H1 (cell line): ENCODE data around the gene SNAI1. TPM values are rescaled to one million over a fixed set of nuclear protein-coding genes. Genes with fewer than 3 reads are reported as not detected.
"Not testable (repeated sequence)": the region's sequence is repeated elsewhere in the genome, so short reads cannot be mapped to it uniquely, and the experiment has no call there.

Experiments
- CTCF ChIA-PET: fragments of 300-600 bp; sonication (Branson Sonifier 250); formaldehyde crosslinking; loops from one replicate; lab custom pipeline; 2021; ENCODE audit not compliant: partially characterized antibody; lab: Charles Lee
- POLR2A ChIA-PET: fragments of 300-600 bp; sonication (Branson Sonifier 250); formaldehyde crosslinking; loops from one replicate; lab custom pipeline; 2021; ENCODE audit warnings: inconsistent platforms; ENCODE audit not compliant: partially characterized antibody; lab: Charles Lee
- DNase-seq, 2 experiments: peaks; one replicate each; pipeline versions ENCODE4 v3.0.0 to v3.0.0-alpha.2; 2010 to 2022; ENCODE audit warnings: low spot score in 2 of 2, low read depth in 1 of 2, mixed read lengths in 1 of 2
- FAIRE-seq: peaks from 2 replicates; lab custom pipeline; 2011; peaks lifted over from hg19 to GRCh38; lab: Jason Lieb, UNC
- H2AFZ ChIP-seq: 2 replicates; pipeline ENCODE4 v1.8.1; 2012; ENCODE audit warnings: low read length, inconsistent platforms
- H2AK5ac ChIP-seq: 2 replicates; pipeline ENCODE4 v1.6.1; 2013; ENCODE audit warnings: low read depth, low read length
- H2BK120ac ChIP-seq: replicated peaks from 2 replicates; pipeline ENCODE3; 2013; ENCODE audit warnings: low read depth, low read length, inconsistent platforms
- H2BK12ac ChIP-seq: 2 replicates; pipeline ENCODE4 v1.6.1; 2013; ENCODE audit warnings: low read depth, low read length
- H2BK15ac ChIP-seq: 2 replicates; pipeline ENCODE4 v1.6.1; 2013; ENCODE audit warnings: low read length
- H2BK20ac ChIP-seq: 2 replicates; pipeline ENCODE4 v1.6.1; 2013; ENCODE audit warnings: low read length
- H2BK5ac ChIP-seq: 2 replicates; pipeline ENCODE4 v1.6.1; 2013; ENCODE audit warnings: low read depth, low read length
- H3K14ac ChIP-seq: 2 replicates; pipeline ENCODE4 v1.6.1; 2013; ENCODE audit warnings: inconsistent platforms; ENCODE audit not compliant: insufficient read length
- H3K18ac ChIP-seq: 2 replicates; pipeline ENCODE4 v1.6.1; 2013; ENCODE audit warnings: low read length; ENCODE audit errors: extremely low read depth
- H3K23ac ChIP-seq: 2 replicates; pipeline ENCODE4 v1.6.1; 2013; ENCODE audit warnings: inconsistent platforms; ENCODE audit not compliant: insufficient read length
- H3K23me2 ChIP-seq: 2 replicates; pipeline ENCODE4 v1.6.1; 2013; ENCODE audit warnings: low read depth, low read length
- H3K27ac ChIP-seq: 2 replicates; pipeline ENCODE4 v1.6.1; 2011; ENCODE audit warnings: low read depth, low read length, inconsistent platforms
- H3K27me3 ChIP-seq, 4 experiments: replicated peaks in 1 of 4; 1 replicate in 1 of 4; 2 replicates in 3 of 4; pipeline versions ENCODE4 v1.6.1 to v1.8.1; 2011 to 2013; ENCODE audit warnings: low read length in 3 of 4, mild to moderate bottlenecking in 3 of 4, inconsistent platforms in 2 of 4, mixed read lengths in 2 of 4, moderate library complexity in 1 of 4; ENCODE audit not compliant: control insufficient read depth in 3 of 4, insufficient read depth in 3 of 4; ENCODE audit errors: extremely low read depth in 1 of 4
- H3K36me3 ChIP-seq, 4 experiments: 2 replicates each; pipeline versions ENCODE4 v1.6.1 to v1.8.1; 2011 to 2013; ENCODE audit warnings: mild to moderate bottlenecking in 4 of 4, low read length in 3 of 4, moderate library complexity in 2 of 4, control low read depth in 1 of 4, inconsistent platforms in 1 of 4; ENCODE audit not compliant: insufficient read depth in 4 of 4, control insufficient read depth in 2 of 4
- H3K4ac ChIP-seq: replicated peaks from 2 replicates; pipeline ENCODE3; 2013; ENCODE audit warnings: low read length, low read depth, mixed read lengths, inconsistent platforms; ENCODE audit not compliant: insufficient read length
- H3K4me1 ChIP-seq, 4 experiments: replicated peaks in 1 of 4; 1 replicate in 1 of 4; 2 replicates in 3 of 4; pipeline versions ENCODE4 v1.6.1 to v1.8.1; 2011 to 2013; ENCODE audit warnings: low read length in 3 of 4, inconsistent platforms in 2 of 4, mixed read lengths in 1 of 4; ENCODE audit not compliant: insufficient read depth in 4 of 4, control insufficient read depth in 3 of 4
- H3K4me2 ChIP-seq, 2 experiments: 2 replicates each; pipeline versions ENCODE4 v1.6.1 to v1.8.1; 2011 to 2013; ENCODE audit warnings: low read depth in 2 of 2, low read length in 2 of 2, control low read depth in 1 of 2, inconsistent platforms in 1 of 2, mild to moderate bottlenecking in 1 of 2; ENCODE audit not compliant: insufficient read depth in 1 of 2
- H3K4me3 ChIP-seq, 4 experiments: fragments of 200-600, 300-600 bp in 1 of 4; sonication (generic), shearing (Covaris generic), sonication (Bioruptor Twin) in 1 of 4; 2 replicates each; pipeline versions ENCODE4 v1.5.1 to v1.8.1; 2011 to 2016; ENCODE audit warnings: low read length in 4 of 4, low read depth in 3 of 4, control low read depth in 2 of 4, inconsistent platforms in 2 of 4, mild to moderate bottlenecking in 2 of 4, mixed read lengths in 1 of 4, moderate library complexity in 1 of 4; ENCODE audit not compliant: insufficient read depth in 2 of 4; ENCODE audit errors: extremely low read depth in 1 of 4
- H3K56ac ChIP-seq: replicated peaks from 2 replicates; pipeline ENCODE3; 2013; ENCODE audit warnings: low read depth, mild to moderate bottlenecking, mixed read lengths, low read length, inconsistent platforms; ENCODE audit not compliant: insufficient read length
- H3K79me1 ChIP-seq: 2 replicates; pipeline ENCODE4 v1.6.1; 2013; ENCODE audit warnings: low read depth, low read length, control low read depth
- H3K79me2 ChIP-seq, 2 experiments: 2 replicates each; pipeline versions ENCODE4 v1.6.1 to v1.8.1; 2012 to 2013; ENCODE audit warnings: low read length in 2 of 2, mild to moderate bottlenecking in 2 of 2, inconsistent platforms in 1 of 2; ENCODE audit not compliant: insufficient read depth in 2 of 2, control insufficient read depth in 1 of 2
- H3K9ac ChIP-seq, 4 experiments: replicated peaks in 1 of 4; 1 replicate in 1 of 4; 2 replicates in 3 of 4; pipeline versions ENCODE4 v1.6.1 to v1.8.1; 2011 to 2013; ENCODE audit warnings: low read depth in 3 of 4, low read length in 3 of 4, control low read depth in 2 of 4, mild to moderate bottlenecking in 2 of 4, moderate library complexity in 2 of 4, inconsistent platforms in 1 of 4; ENCODE audit errors: extremely low read depth in 1 of 4
- H3K9me3 ChIP-seq, 2 experiments: 2 replicates each; pipeline versions ENCODE4 v1.6.1 to v1.8.1; 2012 to 2013; ENCODE audit warnings: mild to moderate bottlenecking in 2 of 2, moderate library complexity in 2 of 2, control low read depth in 1 of 2, inconsistent platforms in 1 of 2, low read depth in 1 of 2, low read length in 1 of 2, mixed read lengths in 1 of 2; ENCODE audit not compliant: insufficient read depth in 2 of 2
- H4K20me1 ChIP-seq, 2 experiments: replicated peaks in 1 of 2; 2 replicates each; pipeline versions ENCODE3 to v1.8.1; 2011 to 2013; ENCODE audit warnings: inconsistent platforms in 2 of 2, low read length in 2 of 2, mild to moderate bottlenecking in 1 of 2; ENCODE audit not compliant: insufficient read depth in 2 of 2, control insufficient read depth in 1 of 2
- H4K5ac ChIP-seq: 2 replicates; pipeline ENCODE4 v1.6.1; 2013; ENCODE audit warnings: low read length, low read depth, mixed read lengths, inconsistent platforms; ENCODE audit not compliant: insufficient read length
- H4K8ac ChIP-seq: 2 replicates; pipeline ENCODE4 v1.8.0; 2013; ENCODE audit warnings: mild to moderate bottlenecking, moderate library complexity, low read length, inconsistent platforms; ENCODE audit not compliant: insufficient read depth; ENCODE audit errors: extremely low read depth
- H4K91ac ChIP-seq: replicated peaks from 2 replicates; pipeline ENCODE3; 2013; ENCODE audit warnings: low read length, mixed read lengths, inconsistent platforms; ENCODE audit not compliant: insufficient read length
- WGBS, 2 experiments: shearing (Covaris generic) in 1 of 2; methylation state at CpG; one replicate each; pipeline versions ENCODE4 v1.1.6 to v1.1.7; 2013 to 2015; ENCODE audit warnings: low lambda C conversion rate in 2 of 2, mixed read lengths in 2 of 2, inconsistent platforms in 1 of 2, low coverage in 1 of 2, missing lambda C conversion rate in 1 of 2; ENCODE audit not compliant: insufficient replicate concordance in 2 of 2, insufficient coverage in 1 of 2, insufficient read length in 1 of 2; ENCODE audit errors: extremely low coverage in 1 of 2, missing lambda C conversion rate in 1 of 2; 5-methylcytosine and 5-hydroxymethylcytosine counted together
- polyA plus RNA-seq, 7 experiments: library from polyadenylated mRNA; depleted of rRNA in 3 of 7; stranded (reverse) in 5 of 7; unstranded in 2 of 7; fragments of >200 nt in 5 of 7; fragments of 200-250 nt in 2 of 7; gene quantifications; 1 replicate in 5 of 7; 2 replicates in 1 of 7; 4 replicates in 1 of 7; pipeline versions ENCODE4 v1.2.1 to v1.2.3, GENCODE V29; 2011 to 2013; ENCODE audit warnings: missing spikeins in 2 of 7, mixed read lengths in 2 of 7
- total RNA-seq: library from RNA; stranded (reverse); fragmentation: NEBNext Ultra II Directional; extraction: Animal tissue kit (Norgen Biotek cat#: 25700); gene quantifications from 2 replicates; pipeline ENCODE4 v1.2.1, GENCODE V29; 2021

SNAI1 gene
- total and polyA plus RNA-seq, 2 of the 8 experiments (the other 6 are each of a cell fraction or from before 2014, with no cell fraction given) = 6.5 to 8.0 TPM

DNA sequence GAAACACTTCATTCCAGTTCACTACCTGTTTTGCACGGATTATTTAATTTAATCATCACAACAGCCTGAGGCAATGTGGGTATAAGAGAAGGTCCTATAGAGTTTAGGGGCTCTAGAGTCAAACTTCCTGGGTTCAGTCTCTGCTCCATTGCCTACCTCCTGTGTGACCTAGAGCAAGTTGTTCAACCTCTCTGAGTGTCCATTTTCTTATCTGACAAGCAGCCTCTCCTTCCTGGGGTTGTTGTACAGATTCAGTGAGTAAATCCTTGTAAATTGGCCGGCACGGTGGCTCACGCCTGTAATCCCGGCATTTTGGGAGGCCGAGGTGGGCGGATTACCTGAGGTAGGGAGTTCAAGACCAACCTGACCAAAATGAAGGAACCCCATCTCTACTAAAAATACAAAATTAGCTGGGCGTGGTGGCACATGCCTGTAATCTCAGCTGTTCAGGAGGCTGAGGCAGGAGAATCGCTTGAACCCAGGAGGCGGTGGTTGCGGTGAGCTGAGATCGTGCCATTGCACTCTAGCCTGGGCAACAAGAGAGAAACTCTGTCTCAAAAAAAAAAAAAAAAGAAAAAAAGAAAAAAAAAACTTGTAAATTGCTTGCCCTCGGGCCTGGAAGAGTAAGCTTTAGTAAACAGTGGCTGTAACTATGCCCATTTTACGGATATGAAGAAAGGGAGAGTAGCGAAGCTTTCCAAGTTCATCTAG, 15.9 kb downstream of the SNAI1 start:
- not testable (repeated sequence) for H3K4ac ChIP-seq, H3K27ac ChIP-seq, H3K18ac ChIP-seq, H3K9me3 ChIP-seq, H2BK15ac ChIP-seq, H2BK5ac ChIP-seq, H3K9ac ChIP-seq, H3K79me1 ChIP-seq, H3K4me1 ChIP-seq, H3K36me3 ChIP-seq, H3K79me2 ChIP-seq, FAIRE-seq, H4K8ac ChIP-seq, H4K5ac ChIP-seq, H4K20me1 ChIP-seq, H3K4me2 ChIP-seq, H2AFZ ChIP-seq, H2BK120ac ChIP-seq, H3K23me2 ChIP-seq, DNase-seq, H3K27me3 ChIP-seq, H3K56ac ChIP-seq, H3K23ac ChIP-seq, H2BK12ac ChIP-seq, H3K4me3 ChIP-seq, H4K91ac ChIP-seq, H2BK20ac ChIP-seq, H2AK5ac ChIP-seq, H3K14ac ChIP-seq
- ChIA-PET POLR2A (interaction anchor here (0.8 to 2.4 kb wide), 5 partner anchors 9 to 19 kb away, joined by 3 to 9 read pairs (median 4); no protein-coding TSS in a partner anchor), CTCF (interaction anchor here (0.6 to 3.9 kb wide), 6 partner anchors 9 to 73 kb away, joined by 3 to 12 read pairs (median 3); no protein-coding TSS in a partner anchor)
- WGBS, 2 experiments = 85% methylated on average over 12 of the region's 15 CpGs; no CpG with 5 or more reads in 1 of the 2 experiments
